HUES64 (cell line): ENCODE results near the gene DRD5. TPM values are rescaled to one million over a fixed set of nuclear protein-coding genes. Genes with fewer than 3 reads are reported as not detected.
"Not testable (repeated sequence)": the region's sequence is repeated elsewhere in the genome, so short reads cannot be mapped to it uniquely, and the experiment has no call there.

Source experiments
- H3K27ac ChIP-seq: 2 replicates; pipeline ENCODE4 v1.7.0; 2013; ENCODE audit warnings: low read depth, low read length, inconsistent platforms
- H3K27me3 ChIP-seq: 2 replicates; pipeline ENCODE4 v1.6.1; 2013; ENCODE audit warnings: mild to moderate bottlenecking, low read length; ENCODE audit not compliant: insufficient read depth
- H3K36me3 ChIP-seq: 2 replicates; pipeline ENCODE4 v1.6.1; 2013; ENCODE audit warnings: mild to moderate bottlenecking, low read length; ENCODE audit not compliant: insufficient read depth
- H3K4me1 ChIP-seq: 2 replicates; pipeline ENCODE4 v1.6.1; 2013; ENCODE audit warnings: mild to moderate bottlenecking, low read length, moderate library complexity; ENCODE audit not compliant: insufficient read depth
- H3K4me3 ChIP-seq: 2 replicates; pipeline ENCODE4 v1.5.1; 2013; ENCODE audit warnings: mild to moderate bottlenecking, low read length, moderate library complexity
- H3K9ac ChIP-seq: 2 replicates; pipeline ENCODE4 v1.6.1; 2013; ENCODE audit warnings: mild to moderate bottlenecking, low read depth, low read length
- H3K9me3 ChIP-seq: 2 replicates; pipeline ENCODE4 v1.6.1; 2013; ENCODE audit warnings: low read depth, low read length; ENCODE audit not compliant: insufficient read depth
- WGBS: fragments of 150-250, 120-280 bp; methylation state at CpG from one replicate; pipeline ENCODE4 v1.1.7; 2013; ENCODE audit warnings: missing lambda C conversion rate; 5-methylcytosine and 5-hydroxymethylcytosine counted together
- polyA plus RNA-seq, 2 experiments: library from polyadenylated mRNA; stranded (reverse); fragments of 50-300 nt; gene quantifications; one replicate each; pipeline ENCODE4 v1.2.3, GENCODE V29; 2013

DRD5 gene
- polyA plus RNA-seq (2013, experiment 1 of 2) = 0.20 TPM
- polyA plus RNA-seq (2013, experiment 2 of 2) = 0.19 TPM

DNA sequence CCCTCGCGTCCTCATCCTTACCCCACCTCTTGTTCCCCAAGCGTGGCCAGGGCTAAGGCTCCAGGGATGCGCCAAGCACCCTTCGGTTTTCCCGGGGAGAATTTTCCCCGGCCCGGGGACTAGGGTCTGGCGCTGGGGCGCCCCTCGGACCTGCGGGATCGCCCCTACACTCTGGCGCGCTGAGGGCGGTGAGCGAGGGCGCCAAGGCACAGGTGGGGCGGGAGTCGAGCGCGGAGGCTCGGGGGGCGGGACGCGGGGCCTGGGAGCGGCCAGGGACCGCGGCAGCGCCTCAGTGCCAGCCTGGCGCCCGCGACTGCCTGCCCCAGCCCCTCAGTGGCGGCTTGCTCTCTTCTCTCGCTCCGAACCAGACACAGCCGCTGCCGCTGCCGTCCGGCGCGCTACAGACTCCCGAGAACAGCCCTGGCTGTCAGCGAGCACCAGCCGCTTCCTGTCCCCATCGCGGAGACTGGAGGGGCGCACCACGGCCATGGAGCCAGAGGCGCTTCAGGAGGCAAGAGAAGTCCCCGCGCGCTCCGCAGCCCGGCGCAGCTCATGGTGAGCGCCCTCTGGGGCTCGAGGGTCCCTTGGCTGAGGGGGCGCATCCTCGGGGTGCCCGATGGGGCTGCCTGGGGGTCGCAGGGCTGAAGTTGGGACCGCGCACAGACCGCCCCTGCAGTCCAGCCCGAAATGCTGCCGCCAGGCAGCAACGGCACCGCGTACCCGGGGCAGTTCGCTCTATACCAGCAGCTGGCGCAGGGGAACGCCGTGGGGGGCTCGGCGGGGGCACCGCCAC is at the start of gene DRD5:
Gene DRD5 (plus strand): TSS at position 292 of the 793 bp plus-strand sequence. CDS start 396 bp downstream, at position 688.
- 6% methylated on average over 78 of the region's 78 CpGs for WGBS
- H3K27me3 ChIP-seq = peaks cover 43% of the 10 kb centered on the region

GRCh38 chr4:9732256-9732655 is 49.2 kb upstream of the DRD5 start:
- not testable (repeated sequence) for H3K9me3 ChIP-seq
- WGBS = 64% methylated on average over 1 of the region's 4 CpGs

More for the DNA sequence above, at the start of gene DRD5:
- Histone ChIP-seq H3K36me3 (no peaks in the 10 kb centered on the region), H3K9ac (no peak within 1 kb of the TSS), H3K27ac (no peak within 1 kb of the TSS), H3K4me3 (peak within 1 kb of the TSS; percentile 55), H3K4me1 (no peaks in the 10 kb centered on the region), H3K9me3 (no peaks in the 10 kb centered on the region)

GRCh38 chr4:9735515-9735914 is 45.9 kb upstream of the DRD5 start:
- Histone ChIP-seq H3K4me1 (no peaks in the 10 kb centered on the region), H3K9ac (no peak overlapping the region), H3K27ac (no peak overlapping the region), H3K36me3 (no peaks in the 10 kb centered on the region), H3K4me3 (no peak overlapping the region), H3K27me3 (no peaks in the 10 kb centered on the region), H3K9me3 (no peaks in the 10 kb centered on the region)
- WGBS = 66% methylated on average over 5 of the region's 5 CpGs

More at GRCh38 chr4:9732256-9732655, 49.2 kb upstream of the DRD5 start:
- H3K36me3 ChIP-seq, H3K27me3 ChIP-seq, H3K4me1 ChIP-seq, H3K9ac ChIP-seq, H3K4me3 ChIP-seq: not testable (repeated sequence)
- H3K27ac ChIP-seq = peak overlapping the region; percentile 5; the same call in 1 of the 2 replicates

DNA sequence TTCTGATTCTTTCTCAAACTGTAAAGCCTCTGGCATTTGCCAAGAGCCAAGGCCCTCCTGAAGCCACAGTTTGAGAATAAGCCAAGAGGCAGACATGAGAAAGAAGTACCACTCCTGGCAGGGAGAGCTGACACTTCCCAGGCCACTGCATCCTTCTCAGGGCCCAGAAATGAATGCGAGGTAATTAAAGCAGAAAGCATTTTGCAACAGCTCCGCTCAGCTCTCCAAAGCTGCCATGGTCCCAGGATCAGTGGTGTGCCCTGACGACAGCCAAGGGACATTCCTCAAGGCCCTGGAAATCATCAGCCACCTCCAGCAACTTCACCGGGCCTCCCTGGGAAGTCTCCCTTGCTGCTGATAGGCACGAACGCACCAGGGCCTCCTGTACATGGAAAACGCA is 44.2 kb upstream of the DRD5 start:
- H3K4me3 ChIP-seq, H3K9ac ChIP-seq, H3K27me3 ChIP-seq, H3K27ac ChIP-seq, H3K36me3 ChIP-seq, H3K4me1 ChIP-seq, H3K9me3 ChIP-seq: not testable (repeated sequence)
- 67% methylated on average over 7 of the region's 7 CpGs for WGBS

DNA sequence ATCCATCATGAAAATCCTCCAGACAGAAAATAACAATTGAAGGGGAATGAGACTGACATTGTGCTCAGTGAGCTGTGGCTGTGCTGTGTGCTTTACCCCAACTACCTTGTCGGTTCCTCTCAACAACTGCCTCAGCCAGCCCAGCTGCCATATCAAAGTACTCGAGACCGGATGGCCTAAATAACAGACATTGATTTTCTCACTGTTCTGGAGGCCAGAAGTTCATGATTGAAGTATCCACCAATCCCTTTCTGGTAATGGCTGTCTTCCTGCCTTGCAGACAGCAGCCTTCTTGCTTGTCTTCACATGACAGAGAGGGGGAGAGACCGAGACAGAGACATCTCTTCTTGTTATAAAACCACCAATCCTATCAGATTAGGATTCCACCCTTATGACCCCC is 37.6 kb upstream of the DRD5 start:
- not testable (repeated sequence) for H3K27me3 ChIP-seq, H3K9me3 ChIP-seq, H3K4me3 ChIP-seq, H3K4me1 ChIP-seq, H3K9ac ChIP-seq, H3K27ac ChIP-seq, H3K36me3 ChIP-seq
- WGBS = 94% methylated on average over 4 of the region's 4 CpGs

DNA sequence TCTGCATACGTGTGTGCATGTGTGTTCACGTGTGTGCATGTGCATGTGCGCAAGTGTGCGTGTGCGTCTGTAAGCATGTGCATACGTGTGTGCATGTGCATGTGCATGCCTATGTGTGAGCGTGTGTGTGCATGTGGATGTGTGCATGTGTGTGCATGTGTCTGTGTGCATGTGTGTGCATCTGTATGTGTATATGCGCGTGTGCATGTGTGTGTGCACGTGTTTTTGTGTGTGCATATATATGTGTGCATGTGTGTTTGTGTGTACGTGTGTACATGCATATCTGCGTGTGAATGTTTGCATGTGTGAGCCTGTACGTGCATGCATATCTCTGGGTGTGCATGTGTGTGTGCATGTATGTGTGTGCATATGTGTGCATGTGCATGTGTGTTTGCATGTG is 35.7 kb upstream of the DRD5 start:
- WGBS = 95% methylated on average over 13 of the region's 13 CpGs
- Histone ChIP-seq H3K4me1 (no peaks in the 10 kb centered on the region), H3K9me3 (no peaks in the 10 kb centered on the region)

DNA sequence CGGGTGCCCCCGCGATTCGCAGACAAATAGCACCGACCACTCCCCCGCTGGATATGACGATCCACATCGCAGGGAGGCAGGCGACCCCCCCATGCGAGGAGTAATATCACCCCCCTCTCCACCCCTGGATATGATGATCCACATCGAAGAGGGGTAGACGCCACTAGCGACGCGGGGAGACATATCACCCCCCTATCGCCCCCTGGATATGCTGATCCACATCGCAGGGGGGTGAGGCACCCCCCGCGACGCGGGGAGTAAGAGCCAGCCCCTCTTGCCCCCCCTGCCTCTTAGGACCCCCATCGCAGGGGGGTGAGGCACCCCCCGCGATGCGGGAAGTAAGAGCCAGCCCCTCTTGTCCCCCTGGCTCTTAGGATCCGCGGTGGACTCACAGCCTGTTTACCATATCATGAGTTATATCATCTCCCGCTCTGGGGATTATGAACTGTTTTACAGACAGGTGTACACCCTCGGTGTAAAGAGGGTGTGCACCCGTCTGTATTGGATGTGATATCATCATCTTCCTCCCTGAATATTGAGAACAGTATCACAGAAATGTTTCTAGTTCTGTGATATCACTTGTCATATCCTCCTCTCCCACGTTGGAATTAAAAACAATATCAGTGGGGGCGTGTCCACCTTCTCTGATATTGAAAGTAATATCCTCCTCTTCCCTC is 22.7 kb upstream of the DRD5 start:
- Histone ChIP-seq H3K27ac (no peak overlapping the region), H3K4me3 (no peak overlapping the region), H3K36me3 (no peaks in the 10 kb centered on the region), H3K9me3 (no peaks in the 10 kb centered on the region), H3K27me3 (0 out of 2 replicates have a peak, but pooled peaks cover 3% of the 10 kb centered on the region), H3K9ac (no peak overlapping the region), H3K4me1 (no peaks in the 10 kb centered on the region)
- 75% methylated on average over 25 of the region's 32 CpGs for WGBS

More for the DNA sequence above, 35.7 kb upstream of the DRD5 start:
- H3K9ac ChIP-seq = no peak overlapping the region
- no peaks in the 10 kb centered on the region for H3K36me3 ChIP-seq
- no peak overlapping the region for H3K27ac ChIP-seq
- no peak overlapping the region for H3K4me3 ChIP-seq
- H3K27me3 ChIP-seq = no peaks in the 10 kb centered on the region

- Histone ChIP-seq H3K36me3 (no peaks in the 10 kb centered on the region), H3K9ac (no peak overlapping the region), H3K4me1 (no peaks in the 10 kb centered on the region), H3K27me3 (0 out of 2 replicates have a peak, but pooled peaks cover 3% of the 10 kb centered on the region), H3K4me3 (no peak overlapping the region), H3K9me3 (no peaks in the 10 kb centered on the region), H3K27ac (no peak overlapping the region)
- 46% methylated on average over 11 of the region's 11 CpGs for WGBS
Observed at GRCh38 chr4:9762823-9763475, 18.5 kb upstream of the DRD5 start.

DNA sequence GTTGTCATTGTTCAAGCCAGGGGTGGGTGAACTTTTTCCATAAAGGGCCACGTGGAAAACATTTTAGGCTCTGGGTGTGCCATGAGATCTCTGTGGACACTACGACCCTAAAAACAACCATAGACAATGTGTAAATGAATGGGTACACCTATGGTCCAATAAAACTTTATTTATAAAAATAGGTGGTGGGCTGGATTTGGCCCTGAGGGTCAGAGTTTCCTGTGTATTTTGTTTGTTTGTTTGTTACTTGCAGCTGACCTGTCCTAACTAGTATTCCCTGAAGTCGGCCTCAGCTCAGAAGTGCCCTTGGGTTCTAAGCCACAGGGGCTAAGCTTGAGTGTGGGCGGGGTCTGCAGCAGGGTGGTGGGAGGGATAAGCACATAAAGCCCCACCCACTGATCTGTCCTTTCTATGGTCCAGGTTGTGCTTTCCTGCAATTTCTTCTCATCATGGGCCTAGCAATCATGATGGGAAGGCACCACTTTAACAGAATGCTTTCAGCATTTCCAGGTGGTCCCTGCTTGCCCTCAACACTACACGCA is 17.2 kb upstream of the DRD5 start:
- H3K4me1 ChIP-seq = no peaks in the 10 kb centered on the region
- 0 out of 2 replicates have a peak, but pooled peaks cover under 1% of the 10 kb centered on the region for H3K27me3 ChIP-seq
- H3K9ac ChIP-seq = no peak overlapping the region
- H3K4me3 ChIP-seq = no peak overlapping the region
- no peaks in the 10 kb centered on the region for H3K9me3 ChIP-seq
- WGBS = 90% methylated on average over 4 of the region's 5 CpGs
- no peak overlapping the region for H3K27ac ChIP-seq
- H3K36me3 ChIP-seq = no peaks in the 10 kb centered on the region

DNA sequence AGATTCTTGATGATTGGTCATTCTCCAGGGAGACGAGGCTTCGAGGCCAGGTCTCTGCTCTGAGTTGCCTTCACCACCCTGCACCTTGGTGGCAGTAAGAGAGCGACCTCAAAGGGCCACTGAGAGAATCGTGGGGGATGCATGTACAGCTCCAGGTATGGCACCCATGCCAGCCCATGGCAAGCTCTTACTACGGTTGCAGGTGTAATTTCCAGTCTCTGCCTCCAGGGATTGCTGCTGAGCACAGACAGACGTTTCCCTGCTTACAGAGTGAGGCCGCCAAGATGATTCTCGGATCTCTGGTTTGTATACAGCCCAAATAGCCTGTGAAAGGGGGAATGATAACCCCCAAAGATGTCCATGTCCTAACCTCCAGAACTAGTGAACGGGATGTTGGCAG is 16.3 kb upstream of the DRD5 start:
- Histone ChIP-seq H3K27me3 (no peaks in the 10 kb centered on the region), H3K9ac (no peak overlapping the region), H3K9me3 (no peaks in the 10 kb centered on the region), H3K4me3 (no peak overlapping the region), H3K4me1 (no peaks in the 10 kb centered on the region), H3K27ac (no peak overlapping the region), H3K36me3 (no peaks in the 10 kb centered on the region)
- WGBS = 51% methylated on average over 9 of the region's 9 CpGs

GRCh38 chr4:9769321-9769720 is 12.1 kb upstream of the DRD5 start:
- 91% methylated on average over 1 of the region's 1 CpG for WGBS
- Histone ChIP-seq H3K4me3 (no peak overlapping the region), H3K27ac (no peak overlapping the region), H3K36me3 (no peaks in the 10 kb centered on the region), H3K9ac (no peak overlapping the region), H3K9me3 (no peaks in the 10 kb centered on the region), H3K27me3 (no peaks in the 10 kb centered on the region; the same call in 1 of the 2 replicates), H3K4me1 (no peaks in the 10 kb centered on the region)
